Transverse colon (tissue), 4 donors: Measurements from ENCODE around the gene THADA. TPM values are rescaled to one million over a fixed set of nuclear protein-coding genes. Genes with fewer than 3 reads are reported as not detected.

Experiments
- DNase-seq: peaks from one replicate; pipeline ENCODE4 v3.0.0-alpha.2; 2019
- H3K27ac ChIP-seq, 4 donors: fragments of 200-600 bp; sonication (generic); 2 replicates each; pipeline ENCODE4 v1.5.1; 2016 to 2018; ENCODE audit warnings: inconsistent platforms in 4 of 4
- H3K27me3 ChIP-seq: fragments of 200-600 bp; sonication (generic); 2 replicates; pipeline ENCODE4 v1.5.1; 2017; ENCODE audit warnings: inconsistent platforms
- H3K36me3 ChIP-seq, 4 donors: fragments of 200-600 bp; sonication (generic); 2 replicates each; pipeline ENCODE4 v1.5.1; 2017 to 2019; ENCODE audit warnings: inconsistent platforms in 4 of 4
- H3K4me1 ChIP-seq, 4 donors: fragments of 200-600 bp; sonication (generic); 2 replicates each; pipeline ENCODE4 v1.5.1; 2017 to 2020; ENCODE audit warnings: inconsistent platforms in 4 of 4
- H3K4me3 ChIP-seq, 4 donors: fragments of 200-600 bp; sonication (generic); 1 replicate in 1 of 4; 2 replicates in 3 of 4; pipeline versions ENCODE4 v1.5.1 to v1.6.1; 2017 to 2019; ENCODE audit warnings: inconsistent platforms in 4 of 4
- H3K9me3 ChIP-seq, 2 donors: fragments of 200-600 bp; sonication (generic); 2 replicates each; pipeline ENCODE4 v1.5.1; 2017 to 2019; ENCODE audit warnings: inconsistent platforms in 2 of 2
- EP300 ChIP-seq: sonication (generic); formaldehyde crosslinking; IDR thresholded peaks from one replicate; pipeline ENCODE4 v1.6.1; 2017; ENCODE audit warnings: antibody characterized with exemption, low read depth
- POLR2A ChIP-seq: fragments of 450-650 bp; IDR thresholded peaks from one replicate; pipeline ENCODE4 v1.6.1; 2016; ENCODE audit warnings: antibody characterized with exemption, mild to moderate bottlenecking, moderate library complexity
- POLR2AphosphoS5 ChIP-seq, 3 donors: sonication (generic); formaldehyde crosslinking; IDR thresholded peaks; one replicate each; pipeline ENCODE4 v1.6.1; 2016; ENCODE audit warnings: antibody characterized with exemption in 3 of 3
- WGBS, 2 donors: methylation state at CpG; one replicate each; pipeline ENCODE4 v1.1.5; 2018; ENCODE audit warnings: low coverage in 1 of 2; 5-methylcytosine and 5-hydroxymethylcytosine counted together
- in situ Hi-C, 4 donors: fragments of 200-750 bp; cut with MboI; loops; one replicate each; pipeline versions ENCODE4 v1.15.0 to v1.15.1; 2017; ENCODE audit warnings: low sequenced_read_pairs in 3 of 4, low pct_ligation_motif_present in 1 of 4, low pct_unique_long_range_greater_than_20kb in 1 of 4
- intact Hi-C: fragments of 100-400 bp; cut with DNase I; formaldehyde crosslinking; loops from one replicate; pipeline ENCODE4 v1.15.1; 2023; ENCODE audit warnings: low total_unique reads
- total RNA-seq, 4 donors: library from RNA; depleted of rRNA; stranded (reverse); fragments of >200 nt; gene quantifications; one replicate each; pipeline ENCODE4 v1.1.0, GENCODE V29; 2016
- TF ChIP-seq, protein P1 (sequence below), 5 experiments: fragments of 200-600 bp in 3 of 5; fragments of 450-650 bp in 2 of 5; sonication (generic) in 3 of 5; IDR thresholded peaks; 1 replicate in 2 of 5; 2 replicates in 3 of 5; pipeline ENCODE4 v1.5.1; 2016 to 2017; ENCODE audit warnings: antibody characterized with exemption in 5 of 5, inconsistent platforms in 3 of 5, mild to moderate bottlenecking in 2 of 5, moderate library complexity in 1 of 5

The THADA gene
- total RNA-seq, 4 donors from 2014 or later = 21.7 to 78.6 (median 28.1) TPM

DNA sequence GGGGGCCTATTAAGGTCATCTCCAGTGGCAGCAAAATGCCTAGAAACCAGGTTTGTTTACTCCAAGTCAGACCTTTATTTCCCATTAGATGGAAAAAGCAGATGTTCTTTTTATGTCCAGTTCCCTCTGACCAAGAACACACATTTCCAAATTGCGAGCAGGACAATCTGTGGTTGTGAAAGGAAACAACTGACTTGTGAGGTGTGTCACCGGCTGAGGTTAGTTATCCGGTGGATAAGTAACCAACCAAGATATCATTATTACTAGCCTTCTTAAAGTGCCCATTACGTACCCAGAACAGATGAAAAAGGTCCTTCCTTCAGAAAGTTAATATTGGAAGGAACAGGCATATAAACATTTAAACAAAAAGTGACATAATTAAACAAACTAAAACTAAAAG is 112.9 kb downstream of the THADA start:
- no peaks in the 10 kb centered on the region for H3K27me3 ChIP-seq
- peak overlapping the region; percentile 66 to 79 (median 70) for H3K27ac ChIP-seq
- in situ Hi-C loops = loop anchor here (5.0 to 25.0 kb wide), 11 partner anchors 248 to 658 kb away; no protein-coding TSS in a partner anchor
- H3K4me1 ChIP-seq = peaks cover 8 to 40% (median 10%) of the 10 kb centered on the region in 4 donors
- WGBS, 2 donors = 17 to 20% methylated on average over 4 of the region's 4 CpGs
- no peak overlapping the region for H3K4me3 ChIP-seq
- H3K36me3 ChIP-seq = no peaks in the 10 kb centered on the region
- H3K9me3 ChIP-seq = no peaks in the 10 kb centered on the region
- peak; percentile 70 for TF ChIP-seq EP300
- TF ChIP-seq POLR2AphosphoS5 (IDR thresholded peaks at IDR 0.05) = peak in 2 of 3 donors; percentile 38 to 72
- no peak for TF ChIP-seq POLR2A
- TF ChIP-seq, protein P1, sequence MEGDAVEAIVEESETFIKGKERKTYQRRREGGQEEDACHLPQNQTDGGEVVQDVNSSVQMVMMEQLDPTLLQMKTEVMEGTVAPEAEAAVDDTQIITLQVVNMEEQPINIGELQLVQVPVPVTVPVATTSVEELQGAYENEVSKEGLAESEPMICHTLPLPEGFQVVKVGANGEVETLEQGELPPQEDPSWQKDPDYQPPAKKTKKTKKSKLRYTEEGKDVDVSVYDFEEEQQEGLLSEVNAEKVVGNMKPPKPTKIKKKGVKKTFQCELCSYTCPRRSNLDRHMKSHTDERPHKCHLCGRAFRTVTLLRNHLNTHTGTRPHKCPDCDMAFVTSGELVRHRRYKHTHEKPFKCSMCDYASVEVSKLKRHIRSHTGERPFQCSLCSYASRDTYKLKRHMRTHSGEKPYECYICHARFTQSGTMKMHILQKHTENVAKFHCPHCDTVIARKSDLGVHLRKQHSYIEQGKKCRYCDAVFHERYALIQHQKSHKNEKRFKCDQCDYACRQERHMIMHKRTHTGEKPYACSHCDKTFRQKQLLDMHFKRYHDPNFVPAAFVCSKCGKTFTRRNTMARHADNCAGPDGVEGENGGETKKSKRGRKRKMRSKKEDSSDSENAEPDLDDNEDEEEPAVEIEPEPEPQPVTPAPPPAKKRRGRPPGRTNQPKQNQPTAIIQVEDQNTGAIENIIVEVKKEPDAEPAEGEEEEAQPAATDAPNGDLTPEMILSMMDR (IDR thresholded peaks at IDR 0.05) = no peak
- intact Hi-C loops = loop anchor here (1.0 to 10.0 kb wide), 4 partner anchors 257 to 656 kb away; partner anchors contain the start of gene ZFP36L2
- peak; percentile 29 for DNase-seq

DNA sequence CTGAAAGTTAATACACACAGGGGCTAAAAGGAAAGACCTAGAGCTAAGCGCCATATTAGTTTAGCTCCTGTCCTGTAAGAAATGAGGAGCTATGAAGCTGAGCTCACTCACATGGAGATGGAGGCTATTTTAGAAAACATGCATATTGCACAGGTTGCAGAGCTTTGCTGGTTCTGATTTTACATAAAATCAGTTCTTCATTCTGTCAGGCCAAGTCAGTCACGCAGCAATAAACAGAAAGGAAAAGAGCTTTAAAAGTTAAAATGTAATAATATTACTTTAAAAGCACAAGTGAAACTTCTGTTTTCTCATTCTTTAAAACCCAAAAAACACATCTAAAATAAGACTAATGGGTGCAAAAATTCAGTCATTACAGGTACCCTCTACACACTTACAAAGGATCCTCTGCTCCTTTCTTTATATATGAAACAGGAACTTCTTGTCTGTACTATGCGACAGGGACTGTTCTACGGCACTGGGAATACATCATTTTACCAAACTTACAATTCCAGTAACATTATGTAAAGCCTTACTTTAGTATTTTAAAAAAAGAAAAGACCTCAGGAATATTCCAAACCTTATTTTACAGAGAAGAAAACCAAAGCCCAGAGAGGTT is 113.8 kb downstream of the THADA start:
- Histone ChIP-seq H3K4me3 (no peak overlapping the region), H3K9me3 (no peaks in the 10 kb centered on the region), H3K27me3 (no peaks in the 10 kb centered on the region), H3K27ac (peak overlapping the region; percentile 66 to 79 (median 70)), H3K36me3 (no peaks in the 10 kb centered on the region), H3K4me1 (peaks cover 8 to 40% (median 10%) of the 10 kb centered on the region in 4 donors)
- 86 to 89% methylated on average over 4 of the region's 4 CpGs for WGBS, 2 donors
- intact Hi-C loops = loop anchor here (5.0 to 10.0 kb wide), 3 partner anchors 507 to 655 kb away; no protein-coding TSS in a partner anchor
- in situ Hi-C loops = loop anchor here (5.0 to 25.0 kb wide), 11 partner anchors 247 to 657 kb away; no protein-coding TSS in a partner anchor
- TF ChIP-seq POLR2A (no peak), EP300 (no peak), POLR2AphosphoS5 (IDR thresholded peaks at IDR 0.05) (no peak)
- TF ChIP-seq, protein P1 (IDR thresholded peaks at IDR 0.05) = no peak
- no peak for DNase-seq

DNA sequence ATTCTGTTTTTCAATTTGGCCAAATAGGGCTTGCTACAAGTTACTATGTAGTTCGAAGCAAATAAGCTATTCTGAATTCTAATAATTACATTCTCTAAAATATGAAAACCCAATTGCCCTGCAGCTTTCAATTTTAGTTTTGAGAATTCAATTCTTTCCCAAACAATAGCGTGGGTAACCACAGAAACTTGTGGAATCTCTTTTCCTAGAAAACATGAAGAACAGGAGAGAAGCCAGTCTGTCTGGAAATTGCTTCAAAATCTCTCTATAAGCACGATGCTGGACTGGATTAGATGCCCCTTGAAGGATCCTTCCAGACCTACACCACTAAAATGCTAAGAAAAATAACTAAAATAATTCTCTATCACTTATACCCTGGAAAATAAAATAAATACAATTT is 115.0 kb downstream of the THADA start:
- no peaks in the 10 kb centered on the region for H3K36me3 ChIP-seq
- WGBS, 2 donors = 93 to 95% methylated on average over 2 to 3 of the region's 3 CpGs
- intact Hi-C loops (loop anchor here (5.0 to 10.0 kb wide), 3 partner anchors 506 to 654 kb away; no protein-coding TSS in a partner anchor), in situ Hi-C loops (loop anchor here (5.0 to 25.0 kb wide), 11 partner anchors 246 to 656 kb away; no protein-coding TSS in a partner anchor)
- no peak for DNase-seq
- H3K4me1 ChIP-seq = peaks cover 8 to 33% (median 10%) of the 10 kb centered on the region in 4 donors
- H3K27me3 ChIP-seq = no peaks in the 10 kb centered on the region
- no peak for TF ChIP-seq POLR2A
- TF ChIP-seq, protein P1 (IDR thresholded peaks at IDR 0.05) = no peak
- no peak for TF ChIP-seq EP300
- no peak for TF ChIP-seq POLR2AphosphoS5 (IDR thresholded peaks at IDR 0.05)
- no peaks in the 10 kb centered on the region for H3K9me3 ChIP-seq
- no peak overlapping the region for H3K4me3 ChIP-seq
- H3K27ac ChIP-seq = peak overlapping the region in 3 of 4 donors; percentile 36 to 79 (median 66)

DNA sequence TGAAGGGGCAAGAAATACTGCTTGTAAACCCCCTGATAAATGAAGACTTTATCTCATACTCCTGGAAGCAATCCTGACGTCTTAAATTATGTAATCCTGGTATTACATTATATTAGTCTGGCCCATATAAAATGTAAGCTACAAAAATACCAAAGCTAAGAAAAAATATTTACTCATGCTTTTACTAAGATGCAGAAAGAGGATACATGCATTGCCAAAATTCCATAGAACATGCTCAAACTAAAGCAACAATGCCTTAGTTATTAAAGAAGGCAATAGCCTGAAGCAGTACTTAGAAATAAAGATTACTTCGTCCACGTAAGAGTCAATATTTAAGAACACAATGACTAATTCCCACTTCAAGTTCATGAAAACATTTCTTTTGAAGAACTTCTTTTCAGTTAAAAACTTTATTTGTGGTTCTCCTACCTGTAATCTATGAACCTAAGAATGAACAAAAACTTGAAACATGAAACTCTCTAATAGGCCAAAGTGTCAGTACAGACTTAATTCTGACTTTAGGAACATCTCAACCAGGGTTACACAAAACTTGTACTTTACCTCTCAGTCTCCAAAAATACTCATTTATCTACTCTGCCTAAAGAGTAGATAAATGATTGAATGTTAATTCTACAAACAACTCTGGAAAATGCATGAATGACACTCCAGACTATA is 117.3 kb downstream of the THADA start:
- 58 to 81% methylated on average over 3 of the region's 3 CpGs for WGBS, 2 donors
- in situ Hi-C loops = loop anchor here in 2 of 4 donors (25.0 kb wide), 3 partner anchors 366 to 641 kb away; no protein-coding TSS in a partner anchor
- DNase-seq = no peak
- H3K4me1 ChIP-seq = peaks cover 7 to 22% (median 9%) of the 10 kb centered on the region in 4 donors
- H3K9me3 ChIP-seq = no peaks in the 10 kb centered on the region
- TF ChIP-seq EP300 = no peak
- no peak for TF ChIP-seq POLR2A
- TF ChIP-seq, protein P1 (IDR thresholded peaks at IDR 0.05) = no peak
- TF ChIP-seq POLR2AphosphoS5 (IDR thresholded peaks at IDR 0.05) = no peak
- no peaks in the 10 kb centered on the region for H3K36me3 ChIP-seq
- H3K27ac ChIP-seq = no peak overlapping the region
- H3K27me3 ChIP-seq = no peaks in the 10 kb centered on the region
- intact Hi-C loops = loop anchor here (10.0 kb wide), 1 partner anchor 84 kb away; no protein-coding TSS in a partner anchor
- H3K4me3 ChIP-seq = no peak overlapping the region
